TTC549 (cell line): ENCODE measurements around the gene CLBA1.
"Not testable (repeated sequence)": the region's sequence is repeated elsewhere in the genome, so short reads cannot be mapped to it uniquely, and the experiment has no call there.

ENCODE experiments used
- FAIRE-seq: peaks from 2 replicates; lab custom pipeline; 2012; peaks lifted over from hg19 to GRCh38; lab: Jason Lieb, UNC

CLBA1 gene

GRCh38 chr14:104985675-104986486, at the start of gene CLBA1:
Gene CLBA1, plus strand, starts transcription at chr14:104985788. Its CDS starts 644 bp downstream, at chr14:104986432.
- no peak for FAIRE-seq

GRCh38 chr14:104935955-104936354, 49.6 kb upstream of the CLBA1 start:
- FAIRE-seq, result no peak

- FAIRE-seq, result no peak
These were observed 49.0 kb upstream of the CLBA1 start for GRCh38 chr14:104936361-104937155.

GRCh38 chr14:104937161-104937560, 48.4 kb upstream of the CLBA1 start:
- no peak for FAIRE-seq

- FAIRE-seq, result no peak
These were observed 47.8 kb upstream of the CLBA1 start for GRCh38 chr14:104937694-104938365.

GRCh38 chr14:104938436-104938835, 47.2 kb upstream of the CLBA1 start:
- FAIRE-seq, result no peak

GRCh38 chr14:104938960-104939359, 46.6 kb upstream of the CLBA1 start:
- FAIRE-seq, result no peak

GRCh38 chr14:104939666-104940410, 45.8 kb upstream of the CLBA1 start:
- no peak for FAIRE-seq

- FAIRE-seq, result no peak
These were observed 45.0 kb upstream of the CLBA1 start for GRCh38 chr14:104940526-104941150.

- no peak for FAIRE-seq
These were observed 43.9 kb upstream of the CLBA1 start for GRCh38 chr14:104941508-104942365.

- FAIRE-seq, result no peak
These were observed 43.0 kb upstream of the CLBA1 start for GRCh38 chr14:104942586-104942985.

GRCh38 chr14:104943216-104944015, 42.2 kb upstream of the CLBA1 start:
- FAIRE-seq, result not testable (repeated sequence)

GRCh38 chr14:104944016-104944308, 41.6 kb upstream of the CLBA1 start:
- not testable (repeated sequence) for FAIRE-seq

GRCh38 chr14:104944436-104945205, 41.0 kb upstream of the CLBA1 start:
- FAIRE-seq, result not testable (repeated sequence)

GRCh38 chr14:104945266-104945665, 40.3 kb upstream of the CLBA1 start:
- FAIRE-seq, result not testable (repeated sequence)

- not testable (repeated sequence) for FAIRE-seq
These were observed 39.3 kb upstream of the CLBA1 start for GRCh38 chr14:104945986-104946965.

GRCh38 chr14:104947201-104947600, 38.4 kb upstream of the CLBA1 start:
- FAIRE-seq, result not testable (repeated sequence)
